Caco-2 (cell line): ENCODE measurements around the gene TMEM229B. TPM values are rescaled to one million over a fixed set of nuclear protein-coding genes. Genes with fewer than 3 reads are reported as not detected.

Experiments
- BruUV-seq: library from RNA; stranded (reverse); fragments of 400-500 nt; replicated peaks from 2 replicates; lab custom pipeline; 2021; lab: Mats Ljungman, UMichigan
- CTCF ChIA-PET: fragments of 300-600 bp; sonication (Branson Sonifier 250); formaldehyde crosslinking; loops from one replicate; lab custom pipeline; 2022; ENCODE audit warnings: antibody characterized with exemption; lab: Charles Lee
- POLR2A ChIA-PET: fragments of 300-600 bp; sonication (Branson Sonifier 250); formaldehyde crosslinking; loops from one replicate; lab custom pipeline; 2022; ENCODE audit warnings: antibody characterized with exemption; lab: Charles Lee
- DNase-seq, 2 experiments: peaks; one replicate each; pipeline versions ENCODE4 v3.0.0 to v3.0.0-alpha.2; 2020 to 2022
- H3K27me3 ChIP-seq: replicated peaks from 2 replicates; pipeline ENCODE4 v1.6.0; 2011; ENCODE audit warnings: low read length; ENCODE audit not compliant: control insufficient read depth, insufficient read depth
- H3K36me3 ChIP-seq: 2 replicates; pipeline ENCODE4 v1.5.1; 2011; ENCODE audit warnings: low read length; ENCODE audit not compliant: control insufficient read depth, insufficient read depth
- H3K4me1 ChIP-seq: fragments of 250-450 bp; sonication (Bioruptor Pico); 2 replicates; pipeline ENCODE4 v1.5.1; 2020; ENCODE audit warnings: mild to moderate bottlenecking
- H3K4me3 ChIP-seq: 2 replicates; pipeline ENCODE4 v1.5.1; 2011; ENCODE audit warnings: low read depth, mild to moderate bottlenecking, control low read depth, low read length
- H3K9me3 ChIP-seq: fragments of 250-450 bp; sonication (Bioruptor Pico); 2 replicates; pipeline ENCODE4 v1.5.1; 2020; ENCODE audit warnings: mild to moderate bottlenecking, moderate library complexity
- H3K27ac Mint-ChIP-seq: one replicate; pipeline ENCODE4 v1.8.0; 2022; ENCODE audit warnings: mixed read lengths; ENCODE audit not compliant: unreplicated experiment
- H3K27me3 Mint-ChIP-seq: one replicate; pipeline ENCODE4 v1.8.0; 2022; ENCODE audit warnings: mixed read lengths; ENCODE audit not compliant: insufficient read depth, unreplicated experiment
- H3K36me3 Mint-ChIP-seq: one replicate; pipeline ENCODE4 v1.8.0; 2022; ENCODE audit warnings: mild to moderate bottlenecking, mixed read lengths; ENCODE audit not compliant: insufficient read depth, unreplicated experiment
- H3K4me1 Mint-ChIP-seq: one replicate; pipeline ENCODE4 v1.8.0; 2022; ENCODE audit warnings: low read depth, mixed read lengths; ENCODE audit not compliant: unreplicated experiment
- H3K4me3 Mint-ChIP-seq: one replicate; pipeline ENCODE4 v1.8.0; 2022; ENCODE audit warnings: mild to moderate bottlenecking, moderate library complexity, mixed read lengths; ENCODE audit not compliant: unreplicated experiment
- H3K9me3 Mint-ChIP-seq: one replicate; pipeline ENCODE4 v1.8.0; 2022; ENCODE audit warnings: mixed read lengths; ENCODE audit not compliant: unreplicated experiment
- CTCF ChIP-seq, 2 experiments: fragments of 200-600 bp in 1 of 2; IDR thresholded peaks; 1 replicate in 1 of 2; 2 replicates in 1 of 2; pipeline versions ENCODE4 v1.5.1 to v1.8.0; 2011 to 2022; ENCODE audit warnings: antibody characterized with exemption in 1 of 2, control low read depth in 1 of 2, inconsistent platforms in 1 of 2, low read depth in 1 of 2, low read length in 1 of 2, mild to moderate bottlenecking in 1 of 2, moderate library complexity in 1 of 2; ENCODE audit not compliant: insufficient read depth in 1 of 2, severe bottlenecking in 1 of 2, unreplicated experiment in 1 of 2
- intact Hi-C: fragments of 100-400 bp; cut with micrococcal nuclease; formaldehyde crosslinking; loops from one replicate; pipeline ENCODE4 v1.10.0; 2022; ENCODE audit not compliant: unreplicated experiment
- total RNA-seq: library from RNA; stranded (reverse); gene quantifications from 2 replicates; pipeline ENCODE4 v1.2.3, GENCODE V29; 2022

The TMEM229B gene
- total RNA-seq, 1 experiment from 2014 or later, result not detected

DNA sequence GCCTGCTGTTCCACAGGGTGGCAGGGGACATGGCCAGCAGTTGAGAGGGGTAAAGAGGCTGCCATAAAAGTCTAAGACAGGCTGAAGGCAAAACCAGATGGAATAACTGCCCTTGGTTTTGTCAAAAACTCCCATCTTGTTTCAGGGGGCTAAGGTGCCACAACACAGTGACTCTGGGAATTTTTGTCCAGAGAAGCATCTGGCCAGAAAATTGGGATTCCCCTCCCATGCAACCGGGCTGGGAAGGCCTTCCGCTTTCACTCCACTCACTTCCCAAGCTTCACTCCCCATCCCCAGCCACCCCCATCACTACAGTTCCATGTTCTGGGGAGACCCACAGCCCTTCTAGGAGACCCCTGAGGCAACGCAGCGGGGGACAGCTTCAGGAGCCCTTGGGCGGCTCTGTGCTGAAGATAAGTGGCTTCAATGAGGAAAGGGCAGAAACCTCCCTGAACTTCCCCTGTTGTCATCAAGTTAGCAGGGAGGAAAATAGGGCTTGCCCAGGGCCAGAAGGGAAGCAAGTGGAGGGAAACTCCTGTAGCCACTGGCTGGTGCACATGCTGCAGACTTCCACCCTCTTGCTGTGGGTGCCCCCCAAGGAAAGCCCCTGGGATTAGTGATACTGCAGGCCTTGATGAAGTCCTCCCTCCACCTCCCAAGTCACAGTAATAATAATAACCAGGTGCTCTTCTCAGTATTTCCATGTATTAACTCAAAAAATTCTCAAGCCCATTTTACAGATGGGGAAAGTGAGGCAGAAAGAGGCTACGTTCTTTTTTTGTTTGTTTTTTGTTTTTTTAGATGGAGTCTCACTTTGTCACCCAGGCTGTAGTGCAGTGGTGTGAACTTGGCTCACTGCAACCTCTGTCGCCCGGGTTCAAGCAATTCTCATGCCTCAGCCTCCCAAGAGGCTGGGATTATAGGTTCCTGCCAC lies 6.0 kb downstream of the TMEM229B start:
- BruUV-seq, result no TSS peak
- Mint-ChIP-seq H3K4me3 (no peak overlapping the region), H3K9me3 (no peaks in the 10 kb centered on the region), H3K4me1 (no peaks in the 10 kb centered on the region), H3K27ac (no peak overlapping the region), H3K36me3 (no peaks in the 10 kb centered on the region), H3K27me3 (no peaks in the 10 kb centered on the region)
- no peak for DNase-seq
- H3K4me1 ChIP-seq, result no peaks in the 10 kb centered on the region
- ChIA-PET POLR2A (no interaction called here), CTCF (no interaction called here)
- intact Hi-C loops, result no loop called here
- no peaks in the 10 kb centered on the region for H3K36me3 ChIP-seq
- no peaks in the 10 kb centered on the region for H3K27me3 ChIP-seq
- no peak for TF ChIP-seq CTCF (IDR thresholded peaks at IDR 0.05; ENCODE audit: insufficient read depth in 1 of 2, low read depth in 1 of 2, low read length in 1 of 2, severe bottlenecking in 1 of 2, unreplicated experiment in 1 of 2)
- H3K4me3 ChIP-seq, result no peak overlapping the region
- H3K9me3 ChIP-seq, result no peaks in the 10 kb centered on the region

DNA sequence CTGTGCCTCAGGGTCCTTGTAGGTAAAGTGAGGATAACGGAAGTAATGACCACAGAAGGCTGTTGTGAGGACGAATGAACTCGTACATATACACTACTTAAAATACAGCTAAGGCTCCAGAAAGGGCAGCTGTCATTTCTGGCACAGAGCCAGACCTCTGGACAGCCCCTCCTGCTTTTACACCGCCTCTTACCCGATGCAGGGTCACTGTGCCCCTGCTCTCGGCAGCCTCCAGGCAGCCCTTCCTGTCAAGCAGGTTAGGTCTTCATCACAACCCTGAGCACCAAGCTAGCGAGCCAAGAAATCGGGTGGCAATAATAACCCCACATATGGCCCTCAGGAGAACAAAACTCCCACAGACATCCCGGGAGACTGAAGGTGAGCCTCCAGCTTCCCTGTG lies 8.5 kb downstream of the TMEM229B start:
- Histone ChIP-seq H3K27me3 (no peaks in the 10 kb centered on the region), H3K4me1 (no peaks in the 10 kb centered on the region), H3K9me3 (no peaks in the 10 kb centered on the region), H3K36me3 (no peaks in the 10 kb centered on the region), H3K4me3 (no peak overlapping the region)
- no peak overlapping the region for H3K4me3 Mint-ChIP-seq
- POLR2A ChIA-PET, result no interaction called here
- TF ChIP-seq CTCF (IDR thresholded peaks at IDR 0.05; ENCODE audit: insufficient read depth in 1 of 2, low read depth in 1 of 2, low read length in 1 of 2, severe bottlenecking in 1 of 2, unreplicated experiment in 1 of 2), result no peak
- CTCF ChIA-PET, result no interaction called here
- BruUV-seq, result no TSS peak
- DNase-seq, result no peak
- H3K36me3 Mint-ChIP-seq, result no peaks in the 10 kb centered on the region
- H3K4me1 Mint-ChIP-seq, result no peaks in the 10 kb centered on the region
- intact Hi-C loops, result no loop called here
- no peak overlapping the region for H3K27ac Mint-ChIP-seq
- H3K27me3 Mint-ChIP-seq, result no peaks in the 10 kb centered on the region
- H3K9me3 Mint-ChIP-seq, result no peaks in the 10 kb centered on the region

DNA sequence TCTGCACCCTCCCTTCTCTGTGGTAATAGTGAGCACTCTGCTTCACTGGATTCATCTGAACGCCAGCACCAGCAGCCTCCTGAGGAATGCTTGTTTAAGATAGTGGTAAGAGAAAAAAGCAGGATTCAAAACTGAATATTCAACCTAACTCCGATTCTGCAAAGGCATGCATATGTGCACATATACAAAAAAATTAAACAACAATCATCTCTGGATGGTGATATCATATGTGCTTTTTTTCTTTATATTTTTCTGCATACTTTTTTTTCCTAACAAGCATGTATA lies 9.8 kb downstream of the TMEM229B start:
- BruUV-seq, result no TSS peak
- no peaks in the 10 kb centered on the region for H3K4me1 ChIP-seq
- no peak overlapping the region for H3K4me3 ChIP-seq
- H3K9me3 Mint-ChIP-seq, result no peaks in the 10 kb centered on the region
- no peaks in the 10 kb centered on the region for H3K4me1 Mint-ChIP-seq
- H3K27me3 Mint-ChIP-seq, result no peaks in the 10 kb centered on the region
- H3K27me3 ChIP-seq, result no peaks in the 10 kb centered on the region
- CTCF ChIA-PET, result no interaction called here
- H3K9me3 ChIP-seq, result no peaks in the 10 kb centered on the region
- TF ChIP-seq CTCF (IDR thresholded peaks at IDR 0.05; ENCODE audit: insufficient read depth in 1 of 2, low read depth in 1 of 2, low read length in 1 of 2, severe bottlenecking in 1 of 2, unreplicated experiment in 1 of 2), result no peak
- no peak overlapping the region for H3K4me3 Mint-ChIP-seq
- POLR2A ChIA-PET, result no interaction called here
- H3K36me3 ChIP-seq, result no peaks in the 10 kb centered on the region
- H3K36me3 Mint-ChIP-seq, result no peaks in the 10 kb centered on the region
- intact Hi-C loops, result no loop called here
- H3K27ac Mint-ChIP-seq, result no peak overlapping the region
- DNase-seq, result no peak
